ENCODE measurements around the gene SMARCC2.

SMARCC2 gene

GRCh38 chr12:56189099-56189917, at the start of gene SMARCC2:
TSS of gene SMARCC2 (minus strand) at chr12:56189483. CDS start at chr12:56189461, 22 bp downstream.
- peak within 1 kb of the TSS; percentile 94 for H3K4me3 ChIP-seq (ENCODE audit: low read depth, low read length)

- H3K4me3 ChIP-seq (ENCODE audit: low read depth, low read length), result no peak overlapping the region
These were observed 48.3 kb upstream of the SMARCC2 start for GRCh38 chr12:56237552-56237951.

GRCh38 chr12:56236985-56237384, 47.7 kb upstream of the SMARCC2 start:
- H3K4me3 ChIP-seq (ENCODE audit: low read depth, low read length), result no peak overlapping the region

GRCh38 chr12:56236091-56236490, 46.8 kb upstream of the SMARCC2 start:
- no peak overlapping the region for H3K4me3 ChIP-seq (ENCODE audit: low read depth, low read length)

- no peak overlapping the region for H3K4me3 ChIP-seq (ENCODE audit: low read depth, low read length)
These were observed 45.6 kb upstream of the SMARCC2 start for GRCh38 chr12:56234746-56235436.

GRCh38 chr12:56231184-56231582, 41.9 kb upstream of the SMARCC2 start:
- no peak overlapping the region for H3K4me3 ChIP-seq (ENCODE audit: low read depth, low read length)

- H3K4me3 ChIP-seq (ENCODE audit: low read depth, low read length), result no peak overlapping the region
These were observed 41.3 kb upstream of the SMARCC2 start for GRCh38 chr12:56230432-56231183.

- H3K4me3 ChIP-seq (ENCODE audit: low read depth, low read length), result no peak within 1 kb of the TSS
These were observed 40.7 kb upstream of the SMARCC2 start, which contains the start of gene SLC39A5 for GRCh38 chr12:56229916-56230431. TSS of gene SLC39A5 (plus strand) at chr12:56230051. CDS start at chr12:56231275, 1,224 bp downstream.

GRCh38 chr12:56229082-56229481, 39.8 kb upstream of the SMARCC2 start:
- no peak overlapping the region for H3K4me3 ChIP-seq (ENCODE audit: low read depth, low read length)

GRCh38 chr12:56224954-56225353, 35.7 kb upstream of the SMARCC2 start:
- no peak overlapping the region for H3K4me3 ChIP-seq (ENCODE audit: low read depth, low read length)

GRCh38 chr12:56224102-56224701, 34.9 kb upstream of the SMARCC2 start, which contains the start of gene NABP2:
TSS of gene NABP2 (plus strand) at chr12:56224342. CDS start at chr12:56224857, 515 bp downstream.
- H3K4me3 ChIP-seq (ENCODE audit: low read depth, low read length), result peak within 1 kb of the TSS; percentile 71

GRCh38 chr12:56223571-56224101, 34.4 kb upstream of the SMARCC2 start:
- H3K4me3 ChIP-seq (ENCODE audit: low read depth, low read length), result no peak overlapping the region

GRCh38 chr12:56222531-56222895, 33.2 kb upstream of the SMARCC2 start:
- peak overlapping the region; percentile 92 for H3K4me3 ChIP-seq (ENCODE audit: low read depth, low read length)

GRCh38 chr12:56221757-56222530, 32.7 kb upstream of the SMARCC2 start, which contains the start of gene RNF41:
TSS of gene RNF41 (minus strand) at chr12:56221922. CDS start at chr12:56214047, 7,875 bp downstream.
- peak within 1 kb of the TSS; percentile 92 for H3K4me3 ChIP-seq (ENCODE audit: low read depth, low read length)

GRCh38 chr12:56221232-56221756, 32.0 kb upstream of the SMARCC2 start:
- peak overlapping the region; percentile 92 for H3K4me3 ChIP-seq (ENCODE audit: low read depth, low read length)

GRCh38 chr12:56220611-56221231, 31.4 kb upstream of the SMARCC2 start:
- peak overlapping the region; percentile 92 for H3K4me3 ChIP-seq (ENCODE audit: low read depth, low read length)

- H3K4me3 ChIP-seq (ENCODE audit: low read depth, low read length), result no peak overlapping the region
These were observed 30.6 kb upstream of the SMARCC2 start for GRCh38 chr12:56219840-56220239.

GRCh38 chr12:56216461-56216860, 27.2 kb upstream of the SMARCC2 start:
- H3K4me3 ChIP-seq (ENCODE audit: low read depth, low read length), result no peak overlapping the region

- H3K4me3 ChIP-seq (ENCODE audit: low read depth, low read length), result no peak overlapping the region
These were observed 24.6 kb upstream of the SMARCC2 start for GRCh38 chr12:56213878-56214277.
